Keratinocyte (primary cell): ENCODE results near the gene KLHL35. TPM values are rescaled to one million over a fixed set of nuclear protein-coding genes. Genes with fewer than 3 reads are reported as not detected.
A peak's percentile ranks its signal among the peaks of the same experiment; 100 is the strongest.

ENCODE experiments used
- DNase-seq: peaks from one replicate; pipeline ENCODE4 v3.0.0-alpha.2; 2011; ENCODE audit warnings: low read depth, missing footprints, low spot score
- FAIRE-seq: peaks from 2 replicates; lab custom pipeline; 2011; peaks lifted over from hg19 to GRCh38; lab: Jason Lieb, UNC
- H2AFZ ChIP-seq: 2 replicates; pipeline ENCODE4 v1.6.0; 2012; ENCODE audit warnings: low read length, control low read depth, inconsistent platforms; ENCODE audit not compliant: control insufficient read depth
- H3K27ac ChIP-seq: 2 replicates; pipeline ENCODE4 v1.5.1; 2011; ENCODE audit warnings: low read length; ENCODE audit not compliant: control insufficient read depth, insufficient read depth
- H3K27me3 ChIP-seq: 3 replicates; pipeline ENCODE4 v1.6.0; 2011; ENCODE audit warnings: low read length; ENCODE audit not compliant: control insufficient read depth, insufficient read depth; ENCODE audit errors: extremely low read depth
- H3K36me3 ChIP-seq, 2 experiments: 2 replicates in 1 of 2; 3 replicates in 1 of 2; pipeline ENCODE4 v1.5.1; 2011; ENCODE audit warnings: low read length in 2 of 2, mild to moderate bottlenecking in 1 of 2; ENCODE audit not compliant: control insufficient read depth in 2 of 2, insufficient read depth in 2 of 2; ENCODE audit errors: extremely low read depth in 1 of 2
- H3K4me1 ChIP-seq: 3 replicates; pipeline ENCODE4 v1.5.1; 2011; ENCODE audit warnings: low read length; ENCODE audit not compliant: control insufficient read depth, insufficient read depth; ENCODE audit errors: extremely low read depth
- H3K4me2 ChIP-seq: 3 replicates; pipeline ENCODE4 v1.6.0; 2011; ENCODE audit warnings: low read depth, low read length; ENCODE audit not compliant: control insufficient read depth, insufficient read depth; ENCODE audit errors: extremely low read depth
- H3K4me3 ChIP-seq, 3 experiments: fragments of 200-600 bp in 1 of 3; sonication (generic) in 1 of 3; 2 replicates in 2 of 3; 3 replicates in 1 of 3; pipeline ENCODE4 v1.5.1; 2011 to 2016; ENCODE audit warnings: low read length in 3 of 3, mild to moderate bottlenecking in 3 of 3, control low read depth in 2 of 3, inconsistent platforms in 1 of 3, low read depth in 1 of 3, mixed read lengths in 1 of 3, mixed run types in 1 of 3, moderate library complexity in 1 of 3; ENCODE audit not compliant: control insufficient read depth in 2 of 3, insufficient read depth in 2 of 3; ENCODE audit errors: extremely low read depth in 1 of 3
- H3K79me2 ChIP-seq: 2 replicates; pipeline ENCODE4 v1.6.0; 2012; ENCODE audit warnings: low read length; ENCODE audit not compliant: control insufficient read depth, insufficient read depth
- H3K9ac ChIP-seq: 3 replicates; pipeline ENCODE4 v1.6.0; 2011; ENCODE audit warnings: low read length; ENCODE audit not compliant: control insufficient read depth, insufficient read depth; ENCODE audit errors: extremely low read depth
- H3K9me1 ChIP-seq: 3 replicates; pipeline ENCODE4 v1.6.0; 2011; ENCODE audit warnings: low read length; ENCODE audit not compliant: control insufficient read depth, insufficient read depth; ENCODE audit errors: extremely low read depth
- H3K9me3 ChIP-seq: 2 replicates; pipeline ENCODE4 v1.5.1; 2012; ENCODE audit warnings: low read depth, low read length; ENCODE audit not compliant: control insufficient read depth
- H4K20me1 ChIP-seq: 3 replicates; pipeline ENCODE4 v1.6.0; 2011; ENCODE audit warnings: low read length; ENCODE audit not compliant: control insufficient read depth, insufficient read depth; ENCODE audit errors: extremely low read depth
- EZH2 ChIP-seq: IDR thresholded peaks from one replicate; pipeline ENCODE4 v1.6.1; 2012; ENCODE audit warnings: inconsistent platforms, mild to moderate bottlenecking, low read length, moderate library complexity
- dilution Hi-C: fragments of 300-500 bp; cut with MboI; formaldehyde crosslinking; loops from one replicate; pipeline ENCODE4 v1.7.0; 2020; ENCODE audit warnings: low sequenced_read_pairs; ENCODE audit not compliant: extremely low pct_ligation_motif_present
- polyA plus RNA-seq, 5 experiments: library from polyadenylated mRNA; depleted of rRNA in 3 of 5; stranded (reverse) in 3 of 5; stranded (forward) in 1 of 5; unstranded in 1 of 5; fragments of >200 nt; gene quantifications; 1 replicate in 1 of 5; 2 replicates in 3 of 5; 3 replicates in 1 of 5; pipeline versions ENCODE4 v1.2.1 to v1.2.3, GENCODE V29; 2011 to 2012; ENCODE audit warnings: missing spikeins in 2 of 5, low read depth in 1 of 5, low replicate concordance in 1 of 5
- TF ChIP-seq, protein P1 (sequence below), 3 experiments: IDR thresholded peaks in 1 of 3; conservative IDR thresholded peaks in 1 of 3; optimal IDR thresholded peaks in 1 of 3; 2 replicates in 2 of 3; 3 replicates in 1 of 3; pipeline versions ENCODE3 to v1.5.1; 2011; ENCODE audit warnings: low read length in 3 of 3, mild to moderate bottlenecking in 3 of 3, moderate library complexity in 2 of 3, control low read depth in 1 of 3, inconsistent platforms in 1 of 3; ENCODE audit not compliant: insufficient read depth in 2 of 3; ENCODE audit errors: extremely low read depth in 1 of 3

KLHL35 gene
- polyA plus RNA-seq, 1 donor (not counting 4 experiments of a cell fraction or from before 2014, with no cell fraction given), result 0.58 TPM

DNA sequence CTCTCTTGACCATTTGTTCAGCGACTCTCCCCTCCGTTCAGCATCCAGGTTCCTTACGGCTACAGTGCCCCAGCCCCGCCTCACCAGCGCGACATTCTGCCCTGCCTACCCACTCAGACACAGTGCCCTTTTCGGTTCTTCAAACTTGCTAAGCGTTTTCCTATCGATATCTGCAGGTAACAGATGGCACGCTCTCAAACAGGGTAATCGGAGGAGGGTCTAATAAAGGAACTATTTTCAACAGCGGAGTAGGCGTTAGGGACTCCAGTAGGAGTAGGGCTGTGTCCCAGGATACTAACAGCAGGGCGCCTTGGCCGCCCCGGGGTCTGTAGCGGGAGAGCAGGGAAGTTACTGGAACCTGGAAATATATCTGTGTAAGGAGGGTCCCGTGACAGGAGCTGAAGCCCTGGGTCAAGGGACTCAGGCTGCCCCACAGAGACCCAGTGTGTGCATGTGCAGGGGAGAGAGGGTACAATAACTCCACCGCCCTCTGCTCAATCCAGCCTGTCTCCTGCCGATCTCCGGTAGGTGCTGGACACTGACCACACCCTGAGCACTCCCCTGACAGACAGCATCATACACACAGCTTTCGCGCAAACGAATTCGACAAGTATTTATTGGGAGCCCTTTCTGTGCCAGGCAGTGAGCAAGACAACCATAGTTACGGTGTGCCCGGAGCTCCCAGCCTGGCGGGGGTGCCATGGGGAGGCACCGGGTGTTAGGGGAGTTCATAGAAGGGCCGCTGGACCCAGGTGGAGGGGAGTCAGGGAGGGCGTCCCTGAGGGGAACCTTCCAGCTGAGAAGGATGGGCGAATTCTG is 2.1 kb downstream of the KLHL35 start:
- Histone ChIP-seq H3K9me3 (peaks cover 6% of the 10 kb centered on the region), H3K27me3 (peaks cover 53% of the 10 kb centered on the region), H3K9me1 (no peaks in the 10 kb centered on the region), H3K27ac (no peak overlapping the region), H3K79me2 (no peaks in the 10 kb centered on the region), H3K4me1 (no peaks in the 10 kb centered on the region), H4K20me1 (peaks cover 2% of the 10 kb centered on the region), H3K36me3 (no peaks in the 10 kb centered on the region), H3K9ac (peak overlapping the region; percentile 10), H3K4me3 (peak overlapping the region; percentile 24 to 30 (median 28)), H3K4me2 (peak overlapping the region; percentile 59), H2AFZ (peak overlapping the region; percentile 74)
- dilution Hi-C loops, result no loop called here
- no peak for DNase-seq
- TF ChIP-seq, protein P1, sequence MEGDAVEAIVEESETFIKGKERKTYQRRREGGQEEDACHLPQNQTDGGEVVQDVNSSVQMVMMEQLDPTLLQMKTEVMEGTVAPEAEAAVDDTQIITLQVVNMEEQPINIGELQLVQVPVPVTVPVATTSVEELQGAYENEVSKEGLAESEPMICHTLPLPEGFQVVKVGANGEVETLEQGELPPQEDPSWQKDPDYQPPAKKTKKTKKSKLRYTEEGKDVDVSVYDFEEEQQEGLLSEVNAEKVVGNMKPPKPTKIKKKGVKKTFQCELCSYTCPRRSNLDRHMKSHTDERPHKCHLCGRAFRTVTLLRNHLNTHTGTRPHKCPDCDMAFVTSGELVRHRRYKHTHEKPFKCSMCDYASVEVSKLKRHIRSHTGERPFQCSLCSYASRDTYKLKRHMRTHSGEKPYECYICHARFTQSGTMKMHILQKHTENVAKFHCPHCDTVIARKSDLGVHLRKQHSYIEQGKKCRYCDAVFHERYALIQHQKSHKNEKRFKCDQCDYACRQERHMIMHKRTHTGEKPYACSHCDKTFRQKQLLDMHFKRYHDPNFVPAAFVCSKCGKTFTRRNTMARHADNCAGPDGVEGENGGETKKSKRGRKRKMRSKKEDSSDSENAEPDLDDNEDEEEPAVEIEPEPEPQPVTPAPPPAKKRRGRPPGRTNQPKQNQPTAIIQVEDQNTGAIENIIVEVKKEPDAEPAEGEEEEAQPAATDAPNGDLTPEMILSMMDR (optimal IDR thresholded peaks at IDR 0.05 in 1 of 3, IDR thresholded peaks at IDR 0.05 in 1 of 3, conservative IDR thresholded peaks at IDR 0.05 in 1 of 3; ENCODE audit: extremely low read depth in 1 of 3, insufficient read depth in 2 of 3, low read length in 3 of 3), result no peak
- TF ChIP-seq EZH2, result peak; percentile 89
- no peak for FAIRE-seq

DNA sequence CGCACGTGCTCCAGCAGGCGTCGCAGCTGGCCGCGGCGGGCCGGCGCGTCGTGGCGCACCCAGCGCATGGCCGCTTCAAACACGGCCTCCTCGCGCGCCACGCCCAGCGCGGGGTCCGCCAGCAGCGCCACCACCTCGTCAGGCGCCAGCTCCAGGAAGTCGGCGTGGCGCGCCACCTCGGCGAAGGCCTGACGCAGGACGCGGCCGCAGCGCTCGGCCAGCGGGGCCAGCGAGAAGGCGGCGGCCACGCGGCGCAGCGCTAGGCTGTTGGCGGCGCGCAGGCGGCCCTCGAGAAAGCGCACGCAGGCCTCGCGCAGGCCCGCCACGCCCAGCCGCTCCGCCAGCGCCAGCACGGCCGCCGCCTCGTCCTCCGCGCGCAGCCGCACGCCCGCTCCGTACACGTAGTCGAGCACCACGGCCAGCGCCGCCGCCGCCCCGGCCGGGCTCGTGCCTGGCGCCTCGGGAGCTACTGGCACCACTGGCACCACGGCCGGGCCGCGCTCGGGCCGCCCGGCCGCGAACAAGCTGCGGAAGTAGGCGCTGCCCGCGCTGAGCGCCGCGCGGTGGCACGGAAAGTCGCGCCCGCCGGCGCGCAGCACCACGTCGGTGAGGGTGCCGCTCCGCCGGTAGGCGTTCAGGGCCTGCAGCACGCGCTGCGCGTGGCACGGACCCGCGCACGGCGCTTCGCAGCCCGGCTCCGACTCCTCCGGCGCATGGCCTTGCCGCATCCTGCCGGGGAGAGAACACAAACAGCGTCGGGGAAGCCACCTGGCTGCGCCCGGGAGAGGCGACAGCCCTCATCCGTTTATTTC is 2.9 kb downstream of the KLHL35 start:
- H3K9me1 ChIP-seq, result no peaks in the 10 kb centered on the region
- no peak overlapping the region for H3K27ac ChIP-seq

More for the DNA sequence above, 2.9 kb downstream of the KLHL35 start:
- H3K27me3 ChIP-seq, result peaks cover 53% of the 10 kb centered on the region
- no peak for DNase-seq
- TF ChIP-seq, protein P1 (optimal IDR thresholded peaks at IDR 0.05 in 1 of 3, IDR thresholded peaks at IDR 0.05 in 1 of 3, conservative IDR thresholded peaks at IDR 0.05 in 1 of 3; ENCODE audit: extremely low read depth in 1 of 3, insufficient read depth in 2 of 3, low read length in 3 of 3), result peak in 1 of 3 experiments; percentile 20
- TF ChIP-seq EZH2, result no peak
- H3K9ac ChIP-seq, result peak overlapping the region; percentile 10
- dilution Hi-C loops, result no loop called here
- FAIRE-seq, result no peak
- peak overlapping the region; percentile 11 to 30 (median 28) for H3K4me3 ChIP-seq
- peaks cover 2% of the 10 kb centered on the region for H4K20me1 ChIP-seq
- H3K4me2 ChIP-seq, result peak overlapping the region; percentile 59
- H3K9me3 ChIP-seq, result peaks cover 6% of the 10 kb centered on the region
- H2AFZ ChIP-seq, result peak overlapping the region; percentile 74
- no peaks in the 10 kb centered on the region for H3K36me3 ChIP-seq
- H3K4me1 ChIP-seq, result no peaks in the 10 kb centered on the region
- no peaks in the 10 kb centered on the region for H3K79me2 ChIP-seq
